Ectodermal cell (in vitro differentiated cells): ENCODE results near the gene FTO.

Source experiments
- H3K27ac ChIP-seq: 2 replicates; pipeline ENCODE4 v1.7.0; 2013; ENCODE audit warnings: mild to moderate bottlenecking, low read depth, low read length; ENCODE audit not compliant: insufficient read depth, poor library complexity, severe bottlenecking
- H3K27me3 ChIP-seq: 2 replicates; pipeline ENCODE4 v1.7.0; 2013; ENCODE audit warnings: mild to moderate bottlenecking, low read length; ENCODE audit not compliant: insufficient read depth, control insufficient read depth, poor library complexity, severe bottlenecking
- H3K36me3 ChIP-seq: one replicate; pipeline ENCODE4 v1.7.0; 2013; ENCODE audit warnings: low read length; ENCODE audit not compliant: control insufficient read depth, insufficient read depth
- H3K4me1 ChIP-seq: one replicate; pipeline ENCODE4 v1.7.0; 2013; ENCODE audit warnings: low read length; ENCODE audit not compliant: control insufficient read depth, insufficient read depth
- H3K4me3 ChIP-seq: 2 replicates; pipeline ENCODE4 v1.7.0; 2013; ENCODE audit warnings: low read depth, low read length, control low read depth; ENCODE audit not compliant: insufficient read depth
- H3K9me3 ChIP-seq: 2 replicates; pipeline ENCODE4 v1.7.0; 2013; ENCODE audit warnings: mild to moderate bottlenecking, low read length, moderate library complexity; ENCODE audit not compliant: control insufficient read depth
- WGBS, 2 experiments: methylation state at CpG; one replicate each; pipeline ENCODE4 v1.1.7; 2013; ENCODE audit warnings: missing lambda C conversion rate in 2 of 2; 5-methylcytosine and 5-hydroxymethylcytosine counted together

The FTO gene

DNA sequence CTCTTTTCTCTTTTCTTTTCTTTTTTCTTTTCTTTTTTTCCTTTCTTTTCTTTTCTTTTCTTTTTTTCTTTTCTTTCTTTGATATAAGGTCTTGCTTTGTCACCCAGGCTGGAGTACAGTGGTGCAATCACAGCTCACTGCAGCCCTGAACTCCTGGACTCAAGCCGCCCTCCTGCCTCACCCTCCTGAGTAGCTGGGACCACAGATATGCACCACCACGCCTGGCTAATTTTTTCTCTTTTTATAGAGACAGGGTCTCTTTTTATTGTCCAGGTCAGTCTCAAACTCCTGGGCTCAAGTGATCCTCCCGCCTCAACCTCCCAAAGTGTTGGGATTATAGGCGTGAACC, 436.8 kb downstream of the FTO start:
- Histone ChIP-seq H3K27me3 (no peaks in the 10 kb centered on the region), H3K9me3 (no peaks in the 10 kb centered on the region), H3K27ac (no peak overlapping the region), H3K36me3 (no peaks in the 10 kb centered on the region), H3K4me3 (no peak overlapping the region), H3K4me1 (no peaks in the 10 kb centered on the region)
- WGBS, 2 experiments, result 92 to 97% methylated on average over 4 of the region's 4 CpGs

- no peaks in the 10 kb centered on the region for H3K4me1 ChIP-seq
- H3K27me3 ChIP-seq, result no peaks in the 10 kb centered on the region
- no peak overlapping the region for H3K4me3 ChIP-seq
- H3K27ac ChIP-seq, result no peak overlapping the region
- WGBS, 2 experiments, result 79 to 84% methylated on average over 4 of the region's 4 CpGs
- H3K36me3 ChIP-seq, result no peaks in the 10 kb centered on the region
- H3K9me3 ChIP-seq, result no peaks in the 10 kb centered on the region
Measured at GRCh38 chr16:54142787-54143186, 438.8 kb downstream of the FTO start.

DNA sequence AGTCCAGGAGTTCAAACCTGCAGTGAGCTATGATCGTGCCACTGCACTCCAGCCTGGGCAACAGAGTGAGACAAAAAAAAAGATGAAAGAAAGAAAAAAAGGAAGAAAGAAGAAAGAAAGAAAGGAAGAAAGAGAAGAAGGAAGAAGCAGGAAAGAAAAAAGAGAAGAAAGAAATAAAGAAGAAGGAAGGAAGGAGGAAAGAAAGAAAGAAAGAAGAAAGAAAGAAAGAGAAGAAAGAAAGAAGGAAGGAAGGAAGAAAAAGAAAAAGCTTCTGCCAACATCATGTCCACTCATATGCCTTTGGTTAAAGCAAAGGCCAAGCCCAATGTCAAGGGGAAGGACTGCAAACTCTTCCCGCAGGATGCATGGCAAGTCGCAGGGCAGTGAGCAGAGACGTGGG, 439.5 kb downstream of the FTO start:
- Histone ChIP-seq H3K9me3 (no peaks in the 10 kb centered on the region), H3K27me3 (no peaks in the 10 kb centered on the region), H3K27ac (no peak overlapping the region), H3K36me3 (no peaks in the 10 kb centered on the region), H3K4me1 (no peaks in the 10 kb centered on the region), H3K4me3 (no peak overlapping the region)
- 89 to 91% methylated on average over 4 of the region's 4 CpGs for WGBS, 2 experiments

- H3K27ac ChIP-seq, result no peak overlapping the region
- no peaks in the 10 kb centered on the region for H3K4me1 ChIP-seq
- no peaks in the 10 kb centered on the region for H3K36me3 ChIP-seq
- H3K27me3 ChIP-seq, result no peaks in the 10 kb centered on the region
- no peaks in the 10 kb centered on the region for H3K9me3 ChIP-seq
- H3K4me3 ChIP-seq, result no peak overlapping the region
- 82 to 84% methylated on average over 13 of the region's 13 CpGs for WGBS, 2 experiments
Measured at GRCh38 chr16:54143934-54144571, 440.1 kb downstream of the FTO start.

DNA sequence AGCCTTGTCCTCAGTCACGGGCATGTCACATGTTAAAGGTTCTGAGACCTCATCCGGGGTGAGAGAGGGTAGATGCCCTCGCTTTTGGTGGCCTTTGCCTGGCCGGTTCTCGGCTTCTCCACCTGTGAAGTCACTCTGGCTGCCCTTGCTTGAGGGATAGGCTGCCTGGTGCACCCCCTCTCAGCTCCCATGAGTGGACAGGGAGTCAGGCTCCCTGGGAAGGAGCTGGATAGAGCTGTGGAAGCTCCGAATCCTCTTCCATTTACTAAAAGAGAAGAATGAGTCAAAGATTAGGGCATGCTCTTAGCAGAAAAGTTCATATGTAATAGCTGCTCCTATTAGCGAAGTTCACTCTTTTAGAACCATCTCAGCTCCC, 440.6 kb downstream of the FTO start:
- no peaks in the 10 kb centered on the region for H3K36me3 ChIP-seq
- no peaks in the 10 kb centered on the region for H3K9me3 ChIP-seq
- no peak overlapping the region for H3K27ac ChIP-seq
- H3K4me1 ChIP-seq, result no peaks in the 10 kb centered on the region
- WGBS, 2 experiments, result 97% methylated on average over 7 of the region's 7 CpGs
- no peak overlapping the region for H3K4me3 ChIP-seq
- no peaks in the 10 kb centered on the region for H3K27me3 ChIP-seq

DNA sequence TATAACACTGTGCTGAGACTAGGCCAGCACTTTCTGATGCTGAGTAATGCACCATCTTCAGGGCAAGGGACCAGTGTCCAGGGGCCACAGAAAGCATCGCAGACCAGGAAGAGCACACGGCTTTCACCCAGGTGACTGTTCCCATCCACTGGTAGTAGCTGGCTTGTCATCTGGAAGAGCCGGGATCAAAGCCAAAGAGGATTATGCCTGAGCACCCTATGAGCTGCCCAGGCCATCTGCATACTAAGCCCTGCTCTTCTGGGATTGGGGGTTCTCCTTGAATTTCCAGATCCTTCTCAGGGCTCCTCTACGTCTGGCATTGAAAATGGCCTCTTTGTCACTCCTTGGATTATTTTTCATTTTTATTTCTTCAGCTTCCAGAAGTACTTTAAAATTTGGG, 441.9 kb downstream of the FTO start:
- no peak overlapping the region for H3K4me3 ChIP-seq
- no peaks in the 10 kb centered on the region for H3K27me3 ChIP-seq
- WGBS, 2 experiments, result 79 to 85% methylated on average over 4 of the region's 4 CpGs
- H3K9me3 ChIP-seq, result no peaks in the 10 kb centered on the region
- no peaks in the 10 kb centered on the region for H3K4me1 ChIP-seq
- H3K36me3 ChIP-seq, result no peaks in the 10 kb centered on the region
- no peak overlapping the region for H3K27ac ChIP-seq

DNA sequence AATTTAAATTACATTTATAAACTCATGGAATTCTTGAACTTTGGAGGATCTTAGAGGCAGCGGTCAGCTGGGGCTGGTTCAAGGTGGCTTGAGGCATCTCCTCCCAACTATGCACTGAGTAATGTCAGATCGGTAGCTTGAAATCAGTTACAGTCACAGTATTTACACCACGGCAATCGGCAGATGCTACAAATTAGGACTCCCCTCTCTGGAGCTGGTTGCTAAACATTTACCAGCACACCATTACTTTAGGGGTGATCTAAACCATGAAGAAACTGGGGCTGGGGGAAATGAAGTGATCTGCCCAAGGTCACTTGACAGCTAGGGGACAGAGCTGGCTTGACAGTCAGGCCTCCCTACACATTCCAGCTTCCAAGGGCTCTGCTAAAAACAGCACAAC, 445.0 kb downstream of the FTO start:
- 95 to 97% methylated on average over 4 of the region's 4 CpGs for WGBS, 2 experiments
- H3K4me1 ChIP-seq, result no peaks in the 10 kb centered on the region
- no peaks in the 10 kb centered on the region for H3K36me3 ChIP-seq
- H3K27me3 ChIP-seq, result no peaks in the 10 kb centered on the region
- no peaks in the 10 kb centered on the region for H3K9me3 ChIP-seq
- no peak overlapping the region for H3K27ac ChIP-seq
- H3K4me3 ChIP-seq, result no peak overlapping the region

DNA sequence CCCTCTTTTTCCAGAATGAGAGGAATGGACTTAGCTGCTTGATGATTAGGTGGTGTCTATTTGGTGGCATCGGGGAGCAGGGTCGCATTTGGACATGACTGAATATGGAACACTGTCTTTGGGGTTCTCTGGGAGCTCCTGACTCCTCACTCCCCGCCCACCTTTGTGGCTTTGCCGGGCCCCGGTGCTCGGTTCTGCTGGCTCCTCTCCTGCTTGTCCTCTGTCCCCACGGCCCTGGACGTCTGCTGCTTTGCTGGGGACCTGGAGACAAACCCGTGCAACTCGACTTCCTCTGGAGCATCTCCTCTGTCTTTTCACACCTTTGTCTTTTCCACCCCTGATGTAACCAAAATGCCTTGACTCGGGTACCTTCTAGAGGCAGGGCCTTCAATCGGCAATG, 446.9 kb downstream of the FTO start:
- Histone ChIP-seq H3K27ac (no peak overlapping the region), H3K4me1 (no peaks in the 10 kb centered on the region), H3K27me3 (no peaks in the 10 kb centered on the region), H3K4me3 (no peak overlapping the region), H3K36me3 (no peaks in the 10 kb centered on the region), H3K9me3 (no peaks in the 10 kb centered on the region)
- WGBS, 2 experiments, result 90% methylated on average over 12 of the region's 12 CpGs

- no peaks in the 10 kb centered on the region for H3K36me3 ChIP-seq
- H3K4me3 ChIP-seq, result no peak overlapping the region
- WGBS, 2 experiments, result 90 to 93% methylated on average over 19 of the region's 19 CpGs
- no peak overlapping the region for H3K27ac ChIP-seq
- H3K4me1 ChIP-seq, result no peaks in the 10 kb centered on the region
- H3K9me3 ChIP-seq, result no peaks in the 10 kb centered on the region
- H3K27me3 ChIP-seq, result no peaks in the 10 kb centered on the region
Measured at GRCh38 chr16:54152362-54153239, 448.6 kb downstream of the FTO start.

DNA sequence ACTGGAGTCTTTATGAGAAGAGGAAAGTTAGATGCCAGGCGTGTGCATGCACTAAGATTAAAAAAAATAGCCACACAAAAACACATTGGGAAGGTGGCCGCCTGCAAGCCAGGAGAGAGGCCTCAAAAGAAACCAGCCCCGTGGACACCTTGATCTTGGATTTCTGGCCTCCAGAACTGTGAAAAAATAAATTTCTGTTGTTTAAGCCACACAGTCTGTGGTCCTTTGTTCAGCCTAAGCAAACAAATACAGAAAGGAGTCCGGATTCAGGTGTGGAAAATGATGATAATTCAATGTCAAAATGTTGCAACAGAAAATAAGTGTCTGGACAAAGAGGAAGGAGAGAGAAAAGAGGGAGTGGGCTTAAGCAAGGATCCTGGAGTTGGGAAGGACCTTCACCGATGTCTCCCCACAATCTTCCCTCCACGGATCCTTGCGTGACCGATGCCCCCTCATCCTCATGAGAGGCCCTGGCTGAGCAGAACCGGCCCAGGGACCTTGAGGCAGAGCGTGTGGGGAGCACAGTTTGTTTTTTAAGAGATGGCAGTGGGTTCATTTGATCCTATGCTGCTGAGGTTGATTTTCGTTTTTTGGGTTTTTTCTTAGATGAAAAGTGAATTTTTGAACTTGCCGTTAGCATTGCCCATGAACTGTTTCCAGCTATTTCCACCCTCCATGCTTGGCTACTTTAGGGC, 449.4 kb downstream of the FTO start:
- Histone ChIP-seq H3K27me3 (no peaks in the 10 kb centered on the region), H3K9me3 (no peaks in the 10 kb centered on the region), H3K4me1 (no peaks in the 10 kb centered on the region), H3K36me3 (no peaks in the 10 kb centered on the region), H3K4me3 (no peak overlapping the region), H3K27ac (no peak overlapping the region)
- WGBS, 2 experiments, result 94 to 96% methylated on average over 12 of the region's 12 CpGs
